ENCODE results near the gene SLC6A17.

DNA sequence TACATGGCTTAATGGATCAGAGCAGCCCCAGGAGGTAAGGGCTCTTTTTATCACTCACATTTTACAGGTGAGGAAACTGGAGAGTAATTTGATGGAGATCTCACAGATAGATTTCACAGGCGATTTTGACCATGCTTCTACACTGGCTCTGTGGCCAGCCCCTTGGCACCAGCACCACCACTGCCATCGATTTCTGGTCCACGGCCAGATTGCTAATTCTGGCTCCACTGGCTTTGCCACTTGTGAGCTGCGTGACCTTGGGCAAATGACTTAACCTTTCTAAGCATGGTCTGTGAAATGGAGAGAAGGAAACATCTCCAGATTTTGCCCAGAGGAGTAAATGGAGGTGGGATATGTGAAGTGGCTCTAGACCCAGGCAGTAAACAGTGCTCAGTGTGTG, 92.4 kb downstream of the SLC6A17 start:
- TF ChIP-seq, protein P1, sequence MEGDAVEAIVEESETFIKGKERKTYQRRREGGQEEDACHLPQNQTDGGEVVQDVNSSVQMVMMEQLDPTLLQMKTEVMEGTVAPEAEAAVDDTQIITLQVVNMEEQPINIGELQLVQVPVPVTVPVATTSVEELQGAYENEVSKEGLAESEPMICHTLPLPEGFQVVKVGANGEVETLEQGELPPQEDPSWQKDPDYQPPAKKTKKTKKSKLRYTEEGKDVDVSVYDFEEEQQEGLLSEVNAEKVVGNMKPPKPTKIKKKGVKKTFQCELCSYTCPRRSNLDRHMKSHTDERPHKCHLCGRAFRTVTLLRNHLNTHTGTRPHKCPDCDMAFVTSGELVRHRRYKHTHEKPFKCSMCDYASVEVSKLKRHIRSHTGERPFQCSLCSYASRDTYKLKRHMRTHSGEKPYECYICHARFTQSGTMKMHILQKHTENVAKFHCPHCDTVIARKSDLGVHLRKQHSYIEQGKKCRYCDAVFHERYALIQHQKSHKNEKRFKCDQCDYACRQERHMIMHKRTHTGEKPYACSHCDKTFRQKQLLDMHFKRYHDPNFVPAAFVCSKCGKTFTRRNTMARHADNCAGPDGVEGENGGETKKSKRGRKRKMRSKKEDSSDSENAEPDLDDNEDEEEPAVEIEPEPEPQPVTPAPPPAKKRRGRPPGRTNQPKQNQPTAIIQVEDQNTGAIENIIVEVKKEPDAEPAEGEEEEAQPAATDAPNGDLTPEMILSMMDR (IDR thresholded peaks at IDR 0.05; ENCODE audit: extremely low read depth in 1 of 2, insufficient read depth in 1 of 2, low read depth in 1 of 2, low read length in 2 of 2) = no peak
- TF ChIP-seq FOS (IDR thresholded peaks at IDR 0.05; ENCODE audit: borderline replicate concordance, insufficient read depth, low read length) (no peak), POLR2AphosphoS5 (IDR thresholded peaks at IDR 0.05; ENCODE audit: insufficient read depth, low read depth, low read length) (no peak), POLR2A (IDR thresholded peaks at IDR 0.05; ENCODE audit: low read depth, low read length) (no peak), MYC (IDR thresholded peaks at IDR 0.05; ENCODE audit: low read depth, low read length) (no peak)
